Measurements from ENCODE around the gene RPS3.

- TF ChIP-seq ELF4 (IDR thresholded peaks at IDR 0.05) (no peak), SP1 (IDR thresholded peaks at IDR 0.05) (no peak)
Observed at GRCh38 chr11:75436806-75437205, 37.5 kb downstream of the RPS3 start.

Measured in HEK293T (cell line).